ENCODE results near the gene PPARG.

GRCh38 chr3:12334786-12335185 lies 45.9 kb downstream of the PPARG start:
- no peak for TF ChIP-seq CTCF (IDR thresholded peaks at IDR 0.05)
- TF ChIP-seq POLR2A (IDR thresholded peaks at IDR 0.05), result no peak

Measured in suprapubic skin (tissue), 3 donors.